HEK293T (cell line): ENCODE measurements around the gene PPP2R1B.
"Not testable (repeated sequence)": the region's sequence is repeated elsewhere in the genome, so short reads cannot be mapped to it uniquely, and the experiment has no call there.

ENCODE experiments used
- CTCF ChIA-PET: fragments of 350-600 bp; formaldehyde crosslinking; extraction: SDS; loops from one replicate; lab custom pipeline; 2021; ENCODE audit warnings: antibody characterized with exemption, inconsistent platforms; lab: Yijun Ruan, JAX
- POLR2A ChIA-PET: fragments of 350-600 bp; formaldehyde crosslinking; extraction: SDS; loops from one replicate; lab custom pipeline; 2020; ENCODE audit warnings: antibody characterized with exemption, inconsistent platforms; lab: Yijun Ruan, JAX
- DNase-seq: peaks from one replicate; pipeline ENCODE4 v3.0.0; 2012; ENCODE audit warnings: mixed read lengths; ENCODE audit errors: extremely low spot score
- ARNT ChIP-seq: fragments of 450-650 bp; IDR thresholded peaks from 2 replicates; pipeline ENCODE4 v1.6.1; 2017; ENCODE audit warnings: mild to moderate bottlenecking
- BHLHE40 ChIP-seq: fragments of 450-650 bp; IDR thresholded peaks from 2 replicates; pipeline ENCODE4 v1.6.1; 2016; ENCODE audit warnings: mild to moderate bottlenecking, moderate library complexity, borderline replicate concordance
- CTBP1 ChIP-seq: fragments of 450-650 bp; IDR thresholded peaks from 2 replicates; pipeline ENCODE4 v1.6.1; 2016; ENCODE audit warnings: borderline replicate concordance
- ELF4 ChIP-seq: fragments of 450-650 bp; IDR thresholded peaks from 2 replicates; pipeline ENCODE4 v1.6.1; 2017; ENCODE audit warnings: antibody characterized with exemption
- FOXA1 ChIP-seq: fragments of 450-650 bp; IDR thresholded peaks from 2 replicates; pipeline ENCODE4 v1.6.1; 2016; ENCODE audit warnings: mild to moderate bottlenecking
- FOXK2 ChIP-seq: fragments of 450-650 bp; IDR thresholded peaks from 2 replicates; pipeline ENCODE4 v1.6.1; 2016; ENCODE audit warnings: mild to moderate bottlenecking
- FOXM1 ChIP-seq: fragments of 450-650 bp; IDR thresholded peaks from 2 replicates; pipeline ENCODE4 v1.6.1; 2017; ENCODE audit warnings: mild to moderate bottlenecking, borderline replicate concordance
- HDGF ChIP-seq: fragments of 450-650 bp; IDR thresholded peaks from 2 replicates; pipeline ENCODE4 v1.6.1; 2017; ENCODE audit warnings: antibody characterized with exemption, borderline replicate concordance
- L3MBTL2 ChIP-seq: fragments of 450-650 bp; conservative IDR thresholded peaks from 2 replicates; pipeline ENCODE4 v1.6.1; 2016; ENCODE audit warnings: mild to moderate bottlenecking
- LEF1 ChIP-seq: fragments of 450-650 bp; IDR thresholded peaks from 2 replicates; pipeline ENCODE4 v1.6.1; 2017; ENCODE audit warnings: mild to moderate bottlenecking, borderline replicate concordance
- NFRKB ChIP-seq: fragments of 450-650 bp; IDR thresholded peaks from 2 replicates; pipeline ENCODE4 v1.6.1; 2016; ENCODE audit warnings: mild to moderate bottlenecking, moderate library complexity
- PKNOX1 ChIP-seq: fragments of 450-650 bp; IDR thresholded peaks from 2 replicates; pipeline ENCODE4 v1.6.1; 2016
- SP1 ChIP-seq: fragments of 450-650 bp; IDR thresholded peaks from 2 replicates; pipeline ENCODE4 v1.6.1; 2017
- SUZ12 ChIP-seq: fragments of 450-650 bp; IDR thresholded peaks from 2 replicates; pipeline ENCODE4 v1.6.1; 2016; ENCODE audit warnings: mild to moderate bottlenecking
- TARDBP ChIP-seq: fragments of 450-650 bp; IDR thresholded peaks from 2 replicates; pipeline ENCODE4 v1.6.1; 2016
- ZNF384 ChIP-seq: fragments of 450-650 bp; IDR thresholded peaks from 2 replicates; pipeline ENCODE4 v1.6.1; 2016

PPP2R1B gene

GRCh38 chr11:111722501-111722900, 43.7 kb downstream of the PPP2R1B start:
- TF ChIP-seq FOXA1 = no peak
- no peak for TF ChIP-seq ZNF384
- no peak for TF ChIP-seq PKNOX1
- TF ChIP-seq ARNT = no peak
- ChIA-PET POLR2A (no interaction called here), CTCF (no interaction called here)
- DNase-seq = no peak

- POLR2A ChIA-PET = no interaction called here
These were observed 45.2 kb downstream of the PPP2R1B start for GRCh38 chr11:111720801-111721494.

GRCh38 chr11:111719379-111719778, 46.8 kb downstream of the PPP2R1B start:
- TF ChIP-seq FOXA1 (no peak), SUZ12 (no peak), FOXK2 (no peak), SP1 (no peak), ZNF384 (no peak), PKNOX1 (no peak), TARDBP (no peak), LEF1 (no peak), ELF4 (no peak), BHLHE40 (no peak), L3MBTL2 (no peak), ARNT (no peak), NFRKB (no peak), CTBP1 (no peak), HDGF (no peak), FOXM1 (no peak)
- DNase-seq = no peak
- ChIA-PET POLR2A (no interaction called here), CTCF (no interaction called here)

More at GRCh38 chr11:111720801-111721494, 45.2 kb downstream of the PPP2R1B start:
- no peak for DNase-seq
- TF ChIP-seq PKNOX1 = no peak
- no peak for TF ChIP-seq FOXA1
- TF ChIP-seq SP1 = no peak
- no peak for TF ChIP-seq FOXK2
- no peak for TF ChIP-seq HDGF
- no peak for TF ChIP-seq NFRKB
- CTCF ChIA-PET = no interaction called here

GRCh38 chr11:111718859-111719258, 47.3 kb downstream of the PPP2R1B start:
- ChIA-PET POLR2A (no interaction called here), CTCF (no interaction called here)
- DNase-seq = no peak
- TF ChIP-seq HDGF (no peak), SUZ12 (no peak), BHLHE40 (no peak), ELF4 (no peak), FOXM1 (no peak), TARDBP (no peak), ZNF384 (no peak), L3MBTL2 (no peak), PKNOX1 (no peak), ARNT (no peak), NFRKB (no peak), SP1 (no peak), LEF1 (no peak)

GRCh38 chr11:111718436-111718835, 47.8 kb downstream of the PPP2R1B start:
- TF ChIP-seq HDGF (no peak), ZNF384 (no peak), SP1 (no peak)
- CTCF ChIA-PET = no interaction called here
- DNase-seq = no peak
- POLR2A ChIA-PET = no interaction called here

- DNase-seq, POLR2A ChIA-PET, CTCF ChIA-PET: not testable (repeated sequence)
These were observed 48.5 kb downstream of the PPP2R1B start for GRCh38 chr11:111717660-111718059.
